ENCODE data around the gene KIF3A.

GRCh38 chr5:132662004-132662401, 75.3 kb downstream of the KIF3A start:
- TF ChIP-seq CTCF (IDR thresholded peaks at IDR 0.05) (no peak), POLR2A (IDR thresholded peaks at IDR 0.05) (no peak)

Data from esophagus squamous epithelium (tissue), 4 donors.